K562 (cell line): Measurements from ENCODE around the gene ANKRD65. TPM values are rescaled to one million over a fixed set of nuclear protein-coding genes. Genes with fewer than 3 reads are reported as not detected.

Experiments used
- ATAC-seq: fragments of 200-7000 bp; cut with Tn5 transposase; 3 replicates; pipeline ENCODE4 v1.9.1; 2020; ENCODE audit warnings: moderate library complexity
- BruUV-seq: library from RNA; stranded (reverse); fragments of 400-500 nt; replicated peaks from 2 replicates; lab custom pipeline; 2021; lab: Mats Ljungman, UMichigan
- CTCF ChIA-PET: fragments of 300-600 bp; formaldehyde crosslinking; extraction: SDS; loops from one replicate; lab custom pipeline; 2021; ENCODE audit warnings: low intra/inter-chr PET ratio; lab: Yijun Ruan, JAX
- POLR2A ChIA-PET: fragments of 300-600, 350-650 bp; sonication (Branson Sonifier 250); formaldehyde crosslinking; extraction: SDS; loops from one replicate; lab custom pipeline; 2021; ENCODE audit warnings: antibody characterized with exemption, inconsistent platforms; lab: Yijun Ruan, JAX
- DNase-seq, 4 experiments: peaks; one replicate each; pipeline versions ENCODE4 v3.0.0 to v3.0.0-alpha.2; 2011 to 2018; ENCODE audit warnings: low spot score in 3 of 4, mixed read lengths in 3 of 4; ENCODE audit errors: extremely low read depth in 1 of 4
- FAIRE-seq: peaks from 2 replicates; lab custom pipeline; 2011; peaks lifted over from hg19 to GRCh38; lab: Jason Lieb, UNC
- H2AFZ ChIP-seq: 2 replicates; pipeline ENCODE4 v1.6.0; 2011; ENCODE audit warnings: low read depth, low read length, control low read depth, inconsistent platforms
- H3K27ac ChIP-seq: fragments of 200-600 bp; 3 replicates; pipeline ENCODE4 v1.8.0; 2011; ENCODE audit warnings: low read depth, mild to moderate bottlenecking, control low read depth, inconsistent platforms, low read length, moderate library complexity, mixed read lengths; ENCODE audit errors: extremely low read depth
- H3K27me3 ChIP-seq, 2 experiments: fragments of 300-600 bp in 1 of 2; 2 replicates in 1 of 2; 3 replicates in 1 of 2; pipeline versions ENCODE4 v1.6.0 to v1.8.0; 2011; ENCODE audit warnings: inconsistent platforms in 2 of 2, low read length in 2 of 2, mild to moderate bottlenecking in 1 of 2, mixed read lengths in 1 of 2, moderate library complexity in 1 of 2; ENCODE audit not compliant: control insufficient read depth in 2 of 2, insufficient read depth in 2 of 2
- H3K36me3 ChIP-seq: fragments of 300-600 bp; 3 replicates; pipeline ENCODE4 v1.8.0; 2011; ENCODE audit warnings: mild to moderate bottlenecking, low read length, inconsistent platforms; ENCODE audit not compliant: control insufficient read depth, insufficient read depth
- H3K4me1 ChIP-seq, 2 experiments: fragments of 200-600 bp in 1 of 2; replicated peaks in 1 of 2; 2 replicates in 1 of 2; 3 replicates in 1 of 2; pipeline versions ENCODE4 v1.5.1 to v1.8.0; 2011; ENCODE audit warnings: inconsistent platforms in 2 of 2, low read length in 2 of 2, mild to moderate bottlenecking in 1 of 2, mixed read lengths in 1 of 2, moderate library complexity in 1 of 2; ENCODE audit not compliant: control insufficient read depth in 2 of 2, insufficient read depth in 2 of 2
- H3K4me2 ChIP-seq: 2 replicates; pipeline ENCODE4 v1.6.1; 2011; ENCODE audit warnings: low read length, control low read depth, inconsistent platforms, mixed read lengths; ENCODE audit not compliant: insufficient read depth
- H3K4me3 ChIP-seq: fragments of 200-600 bp; sonication (generic), shearing (Covaris generic); 2 replicates; pipeline ENCODE4 v1.5.1; 2016; ENCODE audit warnings: control low read depth, inconsistent platforms
- H3K79me2 ChIP-seq: fragments of 200-600 bp; 3 replicates; pipeline ENCODE4 v1.8.0; 2011; ENCODE audit warnings: low read length, inconsistent platforms; ENCODE audit not compliant: control insufficient read depth, insufficient read depth
- H3K9ac ChIP-seq, 2 experiments: 2 replicates each; pipeline versions ENCODE4 v1.6.0 to v1.6.1; 2011; ENCODE audit warnings: low read depth in 2 of 2, low read length in 2 of 2, control low read depth in 1 of 2, inconsistent platforms in 1 of 2, mild to moderate bottlenecking in 1 of 2, mixed read lengths in 1 of 2; ENCODE audit not compliant: insufficient read depth in 1 of 2
- H3K9me1 ChIP-seq: one replicate; pipeline ENCODE4 v1.6.0; 2011; ENCODE audit warnings: inconsistent platforms, mild to moderate bottlenecking, low read length, moderate library complexity; ENCODE audit not compliant: control insufficient read depth, insufficient read depth
- H3K9me3 ChIP-seq: replicated peaks from 2 replicates; pipeline ENCODE4 v1.5.1; 2011; ENCODE audit warnings: low read depth, low read length, inconsistent platforms; ENCODE audit not compliant: control insufficient read depth, insufficient read depth
- H4K20me1 ChIP-seq: replicated peaks from 2 replicates; pipeline ENCODE4 v1.6.1; 2011; ENCODE audit warnings: low read length, inconsistent platforms, mixed read lengths; ENCODE audit not compliant: control insufficient read depth, insufficient read depth
- RBFOX2 ChIP-seq: fragments of 200-400 bp; formaldehyde crosslinking; IDR thresholded peaks from 2 replicates; pipeline ENCODE4 v1.6.1; 2017; ENCODE audit warnings: low read depth, mild to moderate bottlenecking, low read length, moderate library complexity
- SMARCB1 ChIP-seq: IDR thresholded peaks from 2 replicates; pipeline ENCODE4 v1.6.1; 2011; ENCODE audit warnings: improper control_type of control experiment, low read depth; ENCODE audit not compliant: insufficient read length
- ZBTB33 ChIP-seq: sonication (generic); formaldehyde crosslinking; IDR thresholded peaks from 2 replicates; pipeline ENCODE4 v1.8.1; 2023; ENCODE audit warnings: mild to moderate bottlenecking, missing genetic modification reagents
- ZNF263 ChIP-seq: sonication (generic); formaldehyde crosslinking; IDR thresholded peaks from 2 replicates; pipeline ENCODE4 v1.8.0; 2022; ENCODE audit warnings: mild to moderate bottlenecking, missing genetic modification reagents, borderline replicate concordance
- WGBS: fragments of 100-300 bp; shearing (Covaris generic); methylation state at CpG from one replicate; pipeline ENCODE4 v1.1.6; 2016; ENCODE audit warnings: low coverage, mixed read lengths; ENCODE audit not compliant: insufficient coverage; ENCODE audit errors: missing lambda C conversion rate; 5-methylcytosine and 5-hydroxymethylcytosine counted together
- in situ Hi-C: fragments of 300-500 bp; cut with MboI; formaldehyde crosslinking; loops from 4 replicates; pipeline ENCODE4 v1.15.0; 2018; ENCODE audit warnings: inconsistent platforms, mixed read lengths
- intact Hi-C: fragments of 100-400 bp; cut with micrococcal nuclease; formaldehyde crosslinking; loops from 2 replicates; pipeline ENCODE4 v1.14.2; 2022
- polyA plus RNA-seq, 8 experiments: library from polyadenylated mRNA; depleted of rRNA in 4 of 8; stranded (reverse) in 5 of 8; unstranded in 3 of 8; fragments of >200 nt; fragmentation: Nextera tagmentation in 2 of 8; fragmentation: Illumina TruSeq in 1 of 8; extraction: Ambion mirVana in 2 of 8; extraction: Trizol in 1 of 8; gene quantifications; 2 replicates each; pipeline versions ENCODE4 v1.2.1 to v1.2.3, GENCODE V29; 2011 to 2014; ENCODE audit warnings: inconsistent platforms in 1 of 8, missing spikeins in 1 of 8
- total RNA-seq, 7 experiments: library from RNA; depleted of rRNA in 6 of 7; stranded (reverse); fragments of >200 nt in 6 of 7; fragmentation: Illumina TruSeq in 2 of 7; extraction: Trizol in 2 of 7; gene quantifications; 2 replicates each; pipeline versions ENCODE4 v1.2.1 to v1.2.3, GENCODE V29; 2011 to 2021; ENCODE audit warnings: low replicate concordance in 1 of 7

Gene ANKRD65
- total and polyA plus RNA-seq, 9 of the 15 experiments (the other 6 are each of a cell fraction or from before 2014, with no cell fraction given): not detected

- TF ChIP-seq RBFOX2: 0 out of 2 replicates have a peak, but pooled peaks have one; percentile 2
- TF ChIP-seq ZBTB33 (CRISPR knock-in tag): peak; percentile 28
- TF ChIP-seq ZNF263 (CRISPR knock-in tag): peak; percentile 17; the same call in 1 of the 2 replicates
- no peak for TF ChIP-seq SMARCB1
- Histone ChIP-seq H3K9me1 (no peaks in the 10 kb centered on the region), H4K20me1 (no peaks in the 10 kb centered on the region), H3K9ac (peak overlapping the region in 1 of 2 experiments; percentile 84; a peak in 1 of 4 replicates), H3K4me3 (no peak overlapping the region), H3K36me3 (no peaks in the 10 kb centered on the region), H3K27ac (no peak overlapping the region), H2AFZ (no peak overlapping the region), H3K9me3 (no peaks in the 10 kb centered on the region), H3K4me1 (peaks cover 13 to 85% of the 10 kb centered on the region in 2 experiments), H3K79me2 (no peaks in the 10 kb centered on the region; the same call in 2 of the 3 replicates), H3K27me3 (no peaks in the 10 kb centered on the region), H3K4me2 (no peak overlapping the region)
- CTCF ChIA-PET: no interaction called here
- intact Hi-C loops (loop anchor here (2.0 kb wide), 1 partner anchor 33 kb away; the partner anchor contains the start of gene MRPL20), in situ Hi-C loops (no loop called here)
- ATAC-seq: no peak
- no peak for DNase-seq
- FAIRE-seq: no peak
- WGBS: 94% methylated on average over 28 of the region's 82 CpGs
- POLR2A ChIA-PET: interaction anchor here (1.3 kb wide), 1 partner anchor 15 kb away, joined by 3 read pairs; no protein-coding TSS in a partner anchor
- BruUV-seq: no TSS peak
Observed at GRCh38 chr1:1439546-1440261, 18.6 kb upstream of the ANKRD65 start.
